Keratinocyte (primary cell): ENCODE results near the gene BCOR. TPM values are rescaled to one million over a fixed set of nuclear protein-coding genes. Genes with fewer than 3 reads are reported as not detected.

Experiments used
- DNase-seq: peaks from one replicate; pipeline ENCODE4 v3.0.0-alpha.2; 2011; ENCODE audit warnings: low read depth, missing footprints, low spot score
- FAIRE-seq: peaks from 2 replicates; lab custom pipeline; 2011; peaks lifted over from hg19 to GRCh38; lab: Jason Lieb, UNC
- H2AFZ ChIP-seq: 2 replicates; pipeline ENCODE4 v1.6.0; 2012; ENCODE audit warnings: low read length, control low read depth, inconsistent platforms; ENCODE audit not compliant: control insufficient read depth
- H3K27ac ChIP-seq: 2 replicates; pipeline ENCODE4 v1.5.1; 2011; ENCODE audit warnings: low read length; ENCODE audit not compliant: control insufficient read depth, insufficient read depth
- H3K27me3 ChIP-seq: 3 replicates; pipeline ENCODE4 v1.6.0; 2011; ENCODE audit warnings: low read length; ENCODE audit not compliant: control insufficient read depth, insufficient read depth; ENCODE audit errors: extremely low read depth
- H3K36me3 ChIP-seq, 2 experiments: 2 replicates in 1 of 2; 3 replicates in 1 of 2; pipeline ENCODE4 v1.5.1; 2011; ENCODE audit warnings: low read length in 2 of 2, mild to moderate bottlenecking in 1 of 2; ENCODE audit not compliant: control insufficient read depth in 2 of 2, insufficient read depth in 2 of 2; ENCODE audit errors: extremely low read depth in 1 of 2
- H3K4me1 ChIP-seq: 3 replicates; pipeline ENCODE4 v1.5.1; 2011; ENCODE audit warnings: low read length; ENCODE audit not compliant: control insufficient read depth, insufficient read depth; ENCODE audit errors: extremely low read depth
- H3K4me2 ChIP-seq: 3 replicates; pipeline ENCODE4 v1.6.0; 2011; ENCODE audit warnings: low read depth, low read length; ENCODE audit not compliant: control insufficient read depth, insufficient read depth; ENCODE audit errors: extremely low read depth
- H3K4me3 ChIP-seq, 3 experiments: fragments of 200-600 bp in 1 of 3; sonication (generic) in 1 of 3; 2 replicates in 2 of 3; 3 replicates in 1 of 3; pipeline ENCODE4 v1.5.1; 2011 to 2016; ENCODE audit warnings: low read length in 3 of 3, mild to moderate bottlenecking in 3 of 3, control low read depth in 2 of 3, inconsistent platforms in 1 of 3, low read depth in 1 of 3, mixed read lengths in 1 of 3, mixed run types in 1 of 3, moderate library complexity in 1 of 3; ENCODE audit not compliant: control insufficient read depth in 2 of 3, insufficient read depth in 2 of 3; ENCODE audit errors: extremely low read depth in 1 of 3
- H3K79me2 ChIP-seq: 2 replicates; pipeline ENCODE4 v1.6.0; 2012; ENCODE audit warnings: low read length; ENCODE audit not compliant: control insufficient read depth, insufficient read depth
- H3K9ac ChIP-seq: 3 replicates; pipeline ENCODE4 v1.6.0; 2011; ENCODE audit warnings: low read length; ENCODE audit not compliant: control insufficient read depth, insufficient read depth; ENCODE audit errors: extremely low read depth
- H3K9me1 ChIP-seq: 3 replicates; pipeline ENCODE4 v1.6.0; 2011; ENCODE audit warnings: low read length; ENCODE audit not compliant: control insufficient read depth, insufficient read depth; ENCODE audit errors: extremely low read depth
- H3K9me3 ChIP-seq: 2 replicates; pipeline ENCODE4 v1.5.1; 2012; ENCODE audit warnings: low read depth, low read length; ENCODE audit not compliant: control insufficient read depth
- H4K20me1 ChIP-seq: 3 replicates; pipeline ENCODE4 v1.6.0; 2011; ENCODE audit warnings: low read length; ENCODE audit not compliant: control insufficient read depth, insufficient read depth; ENCODE audit errors: extremely low read depth
- CTCF ChIP-seq, 3 experiments: IDR thresholded peaks in 1 of 3; conservative IDR thresholded peaks in 1 of 3; optimal IDR thresholded peaks in 1 of 3; 2 replicates in 2 of 3; 3 replicates in 1 of 3; pipeline versions ENCODE3 to v1.5.1; 2011; ENCODE audit warnings: low read length in 3 of 3, mild to moderate bottlenecking in 3 of 3, moderate library complexity in 2 of 3, control low read depth in 1 of 3, inconsistent platforms in 1 of 3; ENCODE audit not compliant: insufficient read depth in 2 of 3; ENCODE audit errors: extremely low read depth in 1 of 3
- EZH2 ChIP-seq: IDR thresholded peaks from one replicate; pipeline ENCODE4 v1.6.1; 2012; ENCODE audit warnings: inconsistent platforms, mild to moderate bottlenecking, low read length, moderate library complexity
- dilution Hi-C: fragments of 300-500 bp; cut with MboI; formaldehyde crosslinking; loops from one replicate; pipeline ENCODE4 v1.7.0; 2020; ENCODE audit warnings: low sequenced_read_pairs; ENCODE audit not compliant: extremely low pct_ligation_motif_present
- polyA plus RNA-seq, 5 experiments: library from polyadenylated mRNA; depleted of rRNA in 3 of 5; stranded (reverse) in 3 of 5; stranded (forward) in 1 of 5; unstranded in 1 of 5; fragments of >200 nt; gene quantifications; 1 replicate in 1 of 5; 2 replicates in 3 of 5; 3 replicates in 1 of 5; pipeline versions ENCODE4 v1.2.1 to v1.2.3, GENCODE V29; 2011 to 2012; ENCODE audit warnings: missing spikeins in 2 of 5, low read depth in 1 of 5, low replicate concordance in 1 of 5

The BCOR gene
- polyA plus RNA-seq, 1 donor (not counting 4 experiments of a cell fraction or from before 2014, with no cell fraction given) = 5.0 TPM

DNA sequence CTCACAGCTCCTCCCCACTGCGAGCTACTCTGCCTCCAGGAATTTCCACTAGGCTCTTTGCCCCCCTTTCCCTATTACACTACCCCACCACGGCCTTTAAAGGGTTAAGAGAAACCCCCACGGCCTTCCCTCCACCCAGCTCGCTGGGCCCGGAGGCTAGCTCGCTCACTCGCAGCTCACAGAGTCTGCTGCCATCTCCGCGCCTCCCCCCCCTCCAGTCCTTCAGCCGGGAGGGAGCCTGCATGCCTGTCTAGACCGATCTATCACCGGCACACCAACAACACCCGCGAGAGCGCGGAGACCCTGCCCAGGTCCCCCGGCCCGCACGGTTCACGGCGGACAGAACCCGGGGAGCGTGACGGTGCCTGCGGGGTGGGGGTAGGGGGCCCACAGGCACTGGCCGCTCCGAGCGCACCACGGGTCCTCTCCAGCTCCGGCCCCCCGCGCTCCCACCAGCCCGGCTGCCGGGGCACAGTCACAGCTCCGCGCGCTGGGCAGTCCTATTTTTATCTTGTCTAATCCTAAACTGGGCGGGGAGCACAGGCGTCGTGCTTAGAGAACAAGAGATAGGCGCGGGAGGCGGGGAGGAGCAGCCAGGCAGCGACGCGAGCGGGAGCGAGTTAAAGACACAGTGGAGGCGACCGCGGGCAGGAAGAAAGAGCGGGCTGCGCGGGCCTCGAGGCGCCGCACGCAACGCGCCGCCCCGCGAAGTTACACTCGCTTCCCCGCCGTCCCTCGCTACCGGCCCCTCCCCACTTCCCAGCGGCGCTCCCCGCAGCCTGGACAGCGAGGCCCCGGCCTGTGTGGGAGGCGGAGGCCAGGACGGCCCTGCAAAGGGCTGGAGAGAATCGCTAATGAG, 3.5 kb downstream of the BCOR start:
- peaks cover 7% of the 10 kb centered on the region for H3K4me1 ChIP-seq
- H3K4me3 ChIP-seq = peak overlapping the region; percentile 46 to 62 (median 53)
- no peaks in the 10 kb centered on the region for H3K36me3 ChIP-seq
- H3K79me2 ChIP-seq = peaks cover 19% of the 10 kb centered on the region
- H2AFZ ChIP-seq = no peak overlapping the region
- no peaks in the 10 kb centered on the region for H3K9me1 ChIP-seq
- peak overlapping the region; percentile 46 for H3K4me2 ChIP-seq
- peak overlapping the region; percentile 61 for H3K9ac ChIP-seq
- DNase-seq = no peak
- H4K20me1 ChIP-seq = no peaks in the 10 kb centered on the region
- H3K27me3 ChIP-seq = peaks cover 26% of the 10 kb centered on the region
- dilution Hi-C loops = no loop called here
- no peaks in the 10 kb centered on the region for H3K9me3 ChIP-seq
- TF ChIP-seq EZH2 (no peak), CTCF (optimal IDR thresholded peaks at IDR 0.05 in 1 of 3, IDR thresholded peaks at IDR 0.05 in 1 of 3, conservative IDR thresholded peaks at IDR 0.05 in 1 of 3; ENCODE audit: extremely low read depth in 1 of 3, insufficient read depth in 2 of 3, low read length in 3 of 3) (no peak)
- H3K27ac ChIP-seq = no peak overlapping the region
- no peak for FAIRE-seq

GRCh38 chrX:40093586-40093985, 4.2 kb downstream of the BCOR start:
- Histone ChIP-seq H3K79me2 (peaks cover 20% of the 10 kb centered on the region), H3K27ac (no peak overlapping the region), H3K4me1 (peaks cover 7% of the 10 kb centered on the region), H3K4me3 (peak overlapping the region in 1 of 3 experiments; percentile 62), H3K9me3 (no peaks in the 10 kb centered on the region), H3K9ac (no peak overlapping the region), H3K36me3 (no peaks in the 10 kb centered on the region), H3K9me1 (no peaks in the 10 kb centered on the region), H4K20me1 (no peaks in the 10 kb centered on the region), H3K4me2 (peak overlapping the region; percentile 46), H2AFZ (no peak overlapping the region), H3K27me3 (peaks cover 22% of the 10 kb centered on the region)
- FAIRE-seq = no peak
- TF ChIP-seq CTCF (optimal IDR thresholded peaks at IDR 0.05 in 1 of 3, IDR thresholded peaks at IDR 0.05 in 1 of 3, conservative IDR thresholded peaks at IDR 0.05 in 1 of 3; ENCODE audit: extremely low read depth in 1 of 3, insufficient read depth in 2 of 3, low read length in 3 of 3) (no peak), EZH2 (no peak)
- no peak for DNase-seq
- dilution Hi-C loops = no loop called here
